MV-4-11 (cell line): Measurements from ENCODE around the gene ZBTB7C.

Experiments used
- DNase-seq: peaks from one replicate; lab custom pipeline; 2025; lab: John Stamatoyannopoulos, UW

The ZBTB7C gene

GRCh38 chr18:48324651-48325050 is 84.5 kb downstream of the ZBTB7C start:
- DNase-seq: no peak

GRCh38 chr18:48323151-48323550 is 86.0 kb downstream of the ZBTB7C start:
- DNase-seq: no peak

GRCh38 chr18:48321536-48321935 is 87.6 kb downstream of the ZBTB7C start:
- no peak for DNase-seq

GRCh38 chr18:48321121-48321520 is 88.1 kb downstream of the ZBTB7C start:
- no peak for DNase-seq

GRCh38 chr18:48320639-48320945 is 88.6 kb downstream of the ZBTB7C start:
- no peak for DNase-seq

GRCh38 chr18:48319801-48320638 is 89.2 kb downstream of the ZBTB7C start:
- no peak for DNase-seq

GRCh38 chr18:48318436-48318835 is 90.7 kb downstream of the ZBTB7C start:
- DNase-seq: no peak

- DNase-seq: no peak
Measured at GRCh38 chr18:48317781-48318381, 91.3 kb downstream of the ZBTB7C start.

GRCh38 chr18:48316177-48316576 is 93.0 kb downstream of the ZBTB7C start:
- DNase-seq: no peak

GRCh38 chr18:48314690-48315089 is 94.5 kb downstream of the ZBTB7C start:
- no peak for DNase-seq

GRCh38 chr18:48313792-48314191 is 95.4 kb downstream of the ZBTB7C start:
- DNase-seq: no peak

- no peak for DNase-seq
Measured at GRCh38 chr18:48312066-48312465, 97.1 kb downstream of the ZBTB7C start.

GRCh38 chr18:48310999-48311398 is 98.2 kb downstream of the ZBTB7C start:
- DNase-seq: no peak

- no peak for DNase-seq
Measured at GRCh38 chr18:48310353-48310752, 98.8 kb downstream of the ZBTB7C start.

GRCh38 chr18:48308755-48309575 is 100.2 kb downstream of the ZBTB7C start:
- no peak for DNase-seq

- no peak for DNase-seq
Measured at GRCh38 chr18:48308027-48308635, 101.1 kb downstream of the ZBTB7C start.

- DNase-seq: no peak
Measured at GRCh38 chr18:48306838-48307237, 102.3 kb downstream of the ZBTB7C start.

- no peak for DNase-seq
Measured at GRCh38 chr18:48304906-48305693, 104.1 kb downstream of the ZBTB7C start.

- no peak for DNase-seq
Measured at GRCh38 chr18:48303883-48304282, 105.3 kb downstream of the ZBTB7C start.

GRCh38 chr18:48302736-48303135 is 106.4 kb downstream of the ZBTB7C start:
- DNase-seq: no peak

- peak; percentile 85 for DNase-seq
Measured at GRCh38 chr18:48300463-48300961, 108.7 kb downstream of the ZBTB7C start.
